CD4-positive, alpha-beta T cell (primary cell): ENCODE results near the gene ATG4D. TPM values are rescaled to one million over a fixed set of nuclear protein-coding genes. Genes with fewer than 3 reads are reported as not detected.

Experiments used
- ATAC-seq: fragments of 200-7000 bp; cut with Tn5 transposase; one replicate; pipeline ENCODE4 v1.10.0; 2022; ENCODE audit warnings: mild to moderate bottlenecking; ENCODE audit not compliant: poor library complexity
- CTCF ChIA-PET: fragments of 350-600 bp; sonication (Branson Sonifier 250); formaldehyde crosslinking; loops from one replicate; lab custom pipeline; 2021; ENCODE audit warnings: antibody characterized with exemption, inconsistent platforms; lab: Charles Lee
- POLR2A ChIA-PET: fragments of 350-600 bp; sonication (Branson Sonifier 250); formaldehyde crosslinking; loops from one replicate; lab custom pipeline; 2021; ENCODE audit warnings: antibody characterized with exemption, inconsistent platforms; lab: Charles Lee
- DNase-seq, 14 experiments: peaks; one replicate each; pipeline ENCODE4 v3.0.0-alpha.2; 2013 to 2020; ENCODE audit warnings: mixed read lengths in 2 of 14
- H3K27ac ChIP-seq, 2 donors: one replicate each; pipeline versions ENCODE4 v1.5.1 to v1.7.0; 2013; ENCODE audit warnings: low read length in 2 of 2, low read depth in 1 of 2, mild to moderate bottlenecking in 1 of 2
- H3K27me3 ChIP-seq, 2 experiments: 1 replicate in 1 of 2; 2 replicates in 1 of 2; pipeline versions ENCODE4 v1.6.1 to v1.7.0; 2013; ENCODE audit warnings: low read length in 2 of 2, control low read depth in 1 of 2, mild to moderate bottlenecking in 1 of 2, moderate library complexity in 1 of 2; ENCODE audit not compliant: insufficient read depth in 2 of 2, control insufficient read depth in 1 of 2
- H3K36me3 ChIP-seq: one replicate; pipeline ENCODE4 v1.6.1; 2013; ENCODE audit warnings: low read length, control low read depth; ENCODE audit not compliant: insufficient read depth
- H3K4me1 ChIP-seq: one replicate; pipeline ENCODE4 v1.6.1; 2013; ENCODE audit warnings: low read length, control low read depth; ENCODE audit not compliant: insufficient read depth
- H3K4me3 ChIP-seq: one replicate; pipeline ENCODE4 v1.5.1; 2013; ENCODE audit warnings: mild to moderate bottlenecking, low read length, moderate library complexity
- H3K9me3 ChIP-seq, 2 experiments: 1 replicate in 1 of 2; 2 replicates in 1 of 2; pipeline versions ENCODE4 v1.6.1 to v1.7.0; 2013; ENCODE audit warnings: low read length in 2 of 2, mild to moderate bottlenecking in 2 of 2, control low read depth in 1 of 2, moderate library complexity in 1 of 2; ENCODE audit not compliant: control insufficient read depth in 1 of 2, insufficient read depth in 1 of 2
- H3K27ac Mint-ChIP-seq: one replicate; pipeline ENCODE4 v1.8.0; 2020; ENCODE audit warnings: mixed read lengths
- H3K27me3 Mint-ChIP-seq: one replicate; pipeline ENCODE4 v1.8.0; 2021; ENCODE audit warnings: mixed read lengths
- H3K36me3 Mint-ChIP-seq: one replicate; pipeline ENCODE4 v1.8.0; 2021; ENCODE audit warnings: low read depth, mixed read lengths
- H3K4me1 Mint-ChIP-seq: one replicate; pipeline ENCODE4 v1.8.0; 2021; ENCODE audit warnings: low read depth, mixed read lengths
- H3K4me3 Mint-ChIP-seq: one replicate; pipeline ENCODE4 v1.8.0; 2020; ENCODE audit warnings: mild to moderate bottlenecking, mixed read lengths
- H3K9me3 Mint-ChIP-seq: one replicate; pipeline ENCODE4 v1.8.0; 2020; ENCODE audit warnings: mixed read lengths
- CTCF ChIP-seq: fragments of 200-600 bp; IDR thresholded peaks from one replicate; pipeline ENCODE4 v1.8.0; 2022; ENCODE audit warnings: antibody characterized with exemption, mild to moderate bottlenecking
- intact Hi-C, 2 experiments: fragments of 100-400 bp; cut with DNase I in 1 of 2; cut with micrococcal nuclease in 1 of 2; formaldehyde crosslinking; loops; one replicate each; pipeline versions ENCODE4 v1.15.1 to v1.9.0; 2023 to 2025; cut with DNase I, micrococcal nuclease
- total RNA-seq, 174 experiments: library from RNA in 2 of 174; stranded (reverse) in 2 of 174; gene quantifications; one replicate each; pipeline ENCODE4 v1.2.3 and lab custom pipeline; 2021 to 2026

The ATG4D gene
- total RNA-seq, 2 experiments from 2014 or later, result 81.1 to 84.6 TPM

- Histone ChIP-seq H3K27ac (no peak overlapping the region), H3K4me1 (peaks cover 26% of the 10 kb centered on the region), H3K9me3 (no peaks in the 10 kb centered on the region), H3K4me3 (no peak overlapping the region), H3K36me3 (no peaks in the 10 kb centered on the region), H3K27me3 (no peaks in the 10 kb centered on the region)
- Mint-ChIP-seq H3K27ac (no peak overlapping the region), H3K36me3 (no peaks in the 10 kb centered on the region), H3K4me1 (peaks cover 19% of the 10 kb centered on the region), H3K9me3 (no peaks in the 10 kb centered on the region), H3K27me3 (no peaks in the 10 kb centered on the region), H3K4me3 (peak overlapping the region; percentile 27)
- intact Hi-C loops, result no loop called here
- TF ChIP-seq CTCF, result no peak
- ATAC-seq, result no peak
- no peak for DNase-seq
- POLR2A ChIA-PET, result interaction anchor here (1.0 kb wide), 1 partner anchor 9 kb away, joined by 4 read pairs; no protein-coding TSS in a partner anchor
- CTCF ChIA-PET, result no interaction called here
Observed at GRCh38 chr19:10593820-10594637, 50.3 kb downstream of the ATG4D start.

- intact Hi-C loops, result loop anchor here (5.0 kb wide), 2 partner anchors 42 to 52 kb away; partner anchors contain the start of gene ILF3 (in 1 of the 2)
- ATAC-seq (no peak), DNase-seq (no peak)
- no peaks in the 10 kb centered on the region for H3K9me3 Mint-ChIP-seq
- Histone ChIP-seq H3K36me3 (no peaks in the 10 kb centered on the region), H3K27ac (no peak overlapping the region), H3K4me3 (no peak overlapping the region), H3K9me3 (no peaks in the 10 kb centered on the region), H3K4me1 (peaks cover 45% of the 10 kb centered on the region), H3K27me3 (no peaks in the 10 kb centered on the region)
- no peaks in the 10 kb centered on the region for H3K27me3 Mint-ChIP-seq
- ChIA-PET POLR2A (interaction anchor here (5.0 kb wide), 1 partner anchor 44 kb away, joined by 82 read pairs; no protein-coding TSS in a partner anchor), CTCF (no interaction called here)
- H3K4me1 Mint-ChIP-seq, result peaks cover 45% of the 10 kb centered on the region
- peak overlapping the region; percentile 50 for H3K27ac Mint-ChIP-seq
- peak overlapping the region; percentile 84 for H3K4me3 Mint-ChIP-seq
- H3K36me3 Mint-ChIP-seq, result peaks cover 13% of the 10 kb centered on the region
- no peak for TF ChIP-seq CTCF
Observed at GRCh38 chr19:10600149-10600548, 56.4 kb downstream of the ATG4D start.

GRCh38 chr19:10601999-10602329 lies 58.3 kb downstream of the ATG4D start:
- no peaks in the 10 kb centered on the region for H3K27me3 ChIP-seq
- H3K4me3 ChIP-seq, result no peak overlapping the region
- no peak overlapping the region for H3K27ac ChIP-seq
- DNase-seq (no peak), ATAC-seq (no peak)
- Mint-ChIP-seq H3K4me3 (peak overlapping the region; percentile 84), H3K27me3 (no peaks in the 10 kb centered on the region), H3K4me1 (peaks cover 31% of the 10 kb centered on the region), H3K9me3 (no peaks in the 10 kb centered on the region), H3K27ac (peak overlapping the region; percentile 76), H3K36me3 (peaks cover 13% of the 10 kb centered on the region)
- ChIA-PET POLR2A (interaction anchor here (0.8 to 5.0 kb wide), 14 partner anchors 11 to 234 kb away, joined by 3 to 82 read pairs (median 20); partner anchors contain the start of genes CDKN2D, DNM2, ILF3 and KRI1), CTCF (interaction anchor here (0.6 to 5.4 kb wide), 3 partner anchors 20 to 42 kb away, joined by 3 to 27 read pairs (median 24); no protein-coding TSS in a partner anchor)
- no peaks in the 10 kb centered on the region for H3K9me3 ChIP-seq
- no peaks in the 10 kb centered on the region for H3K36me3 ChIP-seq
- peaks cover 42% of the 10 kb centered on the region for H3K4me1 ChIP-seq
- TF ChIP-seq CTCF, result no peak
- intact Hi-C loops, result loop anchor here (5.0 kb wide), 2 partner anchors 40 to 50 kb away; partner anchors contain the start of gene ILF3 (in 1 of the 2)
